ENCODE data around the gene SLC25A42.

SLC25A42 gene

DNA sequence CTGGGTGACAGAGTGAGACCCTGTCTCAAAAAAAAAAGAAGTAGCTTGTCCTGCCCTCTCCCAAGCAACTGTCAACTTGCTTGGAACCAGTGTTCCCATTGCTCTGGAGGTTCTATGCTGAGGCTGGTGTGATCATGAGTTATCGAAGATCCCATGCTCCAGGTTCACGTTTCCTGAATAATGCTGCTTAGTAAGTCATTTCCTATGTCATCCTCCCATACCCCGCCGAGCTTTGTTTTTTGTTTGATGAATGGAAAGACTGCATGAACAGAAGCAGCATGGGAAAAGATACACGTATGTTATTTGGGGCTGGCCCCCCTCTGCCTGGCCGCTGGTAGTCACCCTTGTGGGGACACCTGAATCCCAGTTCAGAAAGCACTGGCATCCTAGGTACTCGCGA is 11.3 kb downstream of the SLC25A42 start:
- no peak for TF ChIP-seq CTCF (conservative IDR thresholded peaks at IDR 0.05; ENCODE audit: low read depth)
- no peak overlapping the region for H3K27ac ChIP-seq
- POLR2A ChIA-PET (ENCODE audit: low non-redundant PET): no interaction called here
- CTCF ChIA-PET: interaction anchor here (0.6 kb wide), 1 partner anchor 1496 kb away, joined by 3 read pairs; no protein-coding TSS in a partner anchor
- no peak for DNase-seq (ENCODE audit: low spot score)

GRCh38 chr19:19076476-19076875 is 12.7 kb downstream of the SLC25A42 start:
- H3K27ac ChIP-seq: no peak overlapping the region
- ChIA-PET CTCF (interaction anchor here (0.9 kb wide), 1 partner anchor 69 kb away, joined by 3 read pairs; no protein-coding TSS in a partner anchor), POLR2A (ENCODE audit: low non-redundant PET) (interaction anchor here (0.6 kb wide), 1 partner anchor 10 kb away, joined by 3 read pairs; no protein-coding TSS in a partner anchor)
- DNase-seq (ENCODE audit: low spot score): no peak
- TF ChIP-seq CTCF (conservative IDR thresholded peaks at IDR 0.05; ENCODE audit: low read depth): no peak

DNA sequence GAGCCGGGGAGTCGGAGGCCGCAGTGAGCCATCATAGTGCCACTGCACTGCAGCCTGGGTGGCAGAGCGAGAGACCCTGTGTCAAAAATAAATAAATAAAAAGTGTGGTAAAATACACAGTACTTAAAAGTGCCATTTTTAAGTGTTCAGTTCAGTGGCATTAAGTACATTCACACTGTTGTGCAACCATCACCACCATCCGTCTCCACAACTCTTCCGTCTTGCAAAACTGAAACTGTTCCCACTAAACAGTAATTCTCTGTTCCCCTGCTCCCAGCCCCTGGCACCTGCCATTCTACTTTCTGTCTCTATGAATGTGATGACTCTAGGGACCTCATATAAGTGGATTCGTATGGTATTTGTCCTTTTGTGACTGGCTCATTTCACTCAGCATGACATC is 13.3 kb downstream of the SLC25A42 start:
- ChIA-PET CTCF (interaction anchor here (0.9 kb wide), 1 partner anchor 69 kb away, joined by 3 read pairs; no protein-coding TSS in a partner anchor), POLR2A (ENCODE audit: low non-redundant PET) (no interaction called here)
- H3K27ac ChIP-seq: no peak overlapping the region
- no peak for DNase-seq (ENCODE audit: low spot score)
- no peak for TF ChIP-seq CTCF (conservative IDR thresholded peaks at IDR 0.05; ENCODE audit: low read depth)

- H3K27ac ChIP-seq: no peak overlapping the region
- ChIA-PET CTCF (no interaction called here), POLR2A (ENCODE audit: low non-redundant PET) (no interaction called here)
- no peak for TF ChIP-seq CTCF (conservative IDR thresholded peaks at IDR 0.05; ENCODE audit: low read depth)
- no peak for DNase-seq (ENCODE audit: low spot score)
These were observed 15.0 kb downstream of the SLC25A42 start for GRCh38 chr19:19078801-19079200.

DNA sequence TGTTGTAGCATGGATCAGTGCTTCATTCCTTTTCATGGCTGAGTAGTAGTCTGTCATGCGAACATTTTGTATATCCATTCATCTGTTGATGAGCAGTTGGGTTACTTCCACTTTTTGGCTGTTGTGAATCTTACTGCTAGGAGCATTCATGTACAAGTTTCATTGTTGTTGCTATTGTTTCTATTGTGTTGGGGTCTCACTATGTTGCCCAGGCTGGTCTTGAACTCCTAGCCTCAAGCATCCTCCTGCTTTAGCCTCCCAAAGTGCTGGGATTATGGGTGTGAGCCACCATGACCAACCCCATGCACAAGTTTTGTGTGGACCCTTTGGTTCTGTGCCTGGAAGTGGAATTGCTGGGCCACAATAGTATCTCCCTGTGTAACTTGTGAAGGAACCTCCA is 15.8 kb downstream of the SLC25A42 start:
- DNase-seq (ENCODE audit: low spot score): no peak
- ChIA-PET CTCF (no interaction called here), POLR2A (ENCODE audit: low non-redundant PET) (no interaction called here)
- H3K27ac ChIP-seq: no peak overlapping the region
- TF ChIP-seq CTCF (conservative IDR thresholded peaks at IDR 0.05; ENCODE audit: low read depth): no peak

DNA sequence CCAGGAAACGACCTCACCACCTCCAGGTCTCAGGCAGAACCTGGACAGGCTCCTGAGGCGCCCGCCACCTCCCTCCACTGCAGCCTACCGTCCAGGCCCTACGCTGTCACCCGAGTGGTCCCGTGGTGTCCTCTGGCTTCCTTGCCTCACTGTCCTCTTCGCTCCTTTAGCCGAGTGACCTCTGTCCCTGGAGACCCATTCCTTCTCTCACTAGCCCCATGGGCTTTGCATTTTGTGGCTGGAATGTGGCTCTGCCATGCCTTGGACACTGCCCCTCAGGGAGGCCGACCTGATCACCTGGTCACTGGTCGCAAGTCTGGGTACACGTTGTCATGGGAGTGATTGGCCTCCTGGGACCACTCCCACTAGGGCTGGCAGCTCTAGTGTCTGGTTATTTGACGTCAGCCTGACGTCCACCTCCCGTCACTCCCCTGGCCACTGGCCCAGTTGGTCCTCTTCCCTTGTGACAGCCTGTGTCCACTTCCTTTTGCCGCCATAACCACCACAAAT is 17.9 kb downstream of the SLC25A42 start:
- DNase-seq (ENCODE audit: low spot score): no peak
- POLR2A ChIA-PET (ENCODE audit: low non-redundant PET): no interaction called here
- H3K27ac ChIP-seq: no peak overlapping the region
- TF ChIP-seq CTCF (conservative IDR thresholded peaks at IDR 0.05; ENCODE audit: low read depth): no peak
- CTCF ChIA-PET: no interaction called here
